Activated naive CD8-positive, alpha-beta T cell treated with anti-CD3 and anti-CD28 coated beads, Interleukin-2, amount 50 U/mL, for 24 hours (primary cell): ENCODE results near the gene RAI2.

Experiments
- ATAC-seq: fragments of 150-1000 bp; cut with Tn5 transposase; one replicate; pipeline ENCODE4 v1.10.0; 2021
- DNase-seq: peaks from one replicate; pipeline ENCODE4 v3.0.0; 2021
- H3K27ac Mint-ChIP-seq: one replicate; pipeline ENCODE4 v1.8.0; 2021; ENCODE audit warnings: mild to moderate bottlenecking, mixed read lengths
- H3K27me3 Mint-ChIP-seq: one replicate; pipeline ENCODE4 v1.8.0; 2021; ENCODE audit warnings: mixed read lengths
- H3K36me3 Mint-ChIP-seq: one replicate; pipeline ENCODE4 v1.8.0; 2021; ENCODE audit warnings: low read depth, mixed read lengths
- H3K4me1 Mint-ChIP-seq: one replicate; pipeline ENCODE4 v1.8.0; 2021; ENCODE audit warnings: mixed read lengths
- H3K4me3 Mint-ChIP-seq: one replicate; pipeline ENCODE4 v1.8.0; 2021; ENCODE audit warnings: mild to moderate bottlenecking, moderate library complexity, mixed read lengths
- H3K9me3 Mint-ChIP-seq: one replicate; pipeline ENCODE4 v1.8.0; 2021; ENCODE audit warnings: mixed read lengths

Gene RAI2

DNA sequence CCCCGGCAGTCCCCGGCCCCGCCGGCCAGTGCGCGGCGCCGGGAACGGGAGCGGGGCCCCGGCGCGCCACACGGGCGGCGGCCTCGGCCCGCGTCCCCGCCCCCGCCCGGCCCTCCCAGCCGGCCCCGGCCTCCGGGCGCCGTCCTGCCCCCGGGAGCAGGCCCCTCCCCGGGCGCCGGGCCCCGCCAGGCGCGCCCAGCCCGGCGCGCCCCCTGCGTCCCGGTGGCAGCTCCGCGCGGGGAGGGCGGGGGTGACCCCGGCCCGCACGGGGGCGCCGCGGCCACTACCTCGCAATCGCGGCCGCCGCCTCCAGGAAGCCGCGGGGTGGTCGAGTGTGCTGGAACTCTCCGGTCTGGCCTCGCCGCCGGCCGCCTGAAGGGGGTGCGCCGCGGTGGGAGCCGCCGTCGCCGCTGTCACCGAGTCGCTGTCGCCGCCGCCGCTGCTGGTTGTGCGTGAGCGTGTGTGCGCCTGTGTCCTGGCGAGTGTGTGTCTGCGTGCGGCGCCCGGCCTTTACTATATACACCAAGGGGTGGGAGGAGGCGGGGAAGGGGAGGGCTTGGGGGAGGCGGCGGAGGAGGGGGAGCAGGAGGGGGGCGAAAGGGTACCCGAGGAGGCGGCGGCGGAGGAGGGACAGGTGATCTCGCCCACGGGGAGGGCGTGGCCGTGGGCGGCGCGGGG lies at the start of gene RAI2:
Gene RAI2 (minus strand): TSS at position 488 of the 678 bp plus-strand sequence. CDS start 59,288 bp downstream, outside the sequence.
- H3K4me3 Mint-ChIP-seq, result peak within 1 kb of the TSS; percentile 71
- H3K27ac Mint-ChIP-seq, result no peak within 1 kb of the TSS
- DNase-seq, result peak; percentile 5
- H3K4me1 Mint-ChIP-seq, result peaks cover 12% of the 10 kb centered on the region
- peaks cover 37% of the 10 kb centered on the region for H3K27me3 Mint-ChIP-seq
- peak; percentile 33 for ATAC-seq
- H3K36me3 Mint-ChIP-seq, result no peaks in the 10 kb centered on the region
- no peaks in the 10 kb centered on the region for H3K9me3 Mint-ChIP-seq

DNA sequence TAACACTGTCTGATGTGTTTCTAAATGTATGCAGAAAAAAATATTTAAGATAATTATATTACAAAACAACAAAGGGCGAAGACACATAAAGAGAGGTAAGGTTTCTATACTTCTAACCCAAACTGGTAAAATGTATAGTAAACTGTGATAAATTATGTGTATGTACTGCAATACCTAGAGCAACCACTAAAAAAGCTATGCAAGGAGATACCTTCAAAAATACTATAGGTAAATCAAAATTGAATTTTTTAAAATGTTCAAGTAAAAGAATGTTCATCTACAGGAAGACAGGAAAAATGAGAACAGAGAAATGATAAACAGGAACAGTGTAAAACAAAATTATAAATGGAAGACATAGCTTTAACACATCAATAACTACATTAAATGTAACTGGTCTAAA lies 27.3 kb upstream of the RAI2 start:
- no peak for ATAC-seq
- Mint-ChIP-seq H3K36me3 (no peaks in the 10 kb centered on the region), H3K27me3 (peaks cover 25% of the 10 kb centered on the region), H3K4me3 (no peak overlapping the region), H3K27ac (no peak overlapping the region), H3K9me3 (no peaks in the 10 kb centered on the region), H3K4me1 (peaks cover 8% of the 10 kb centered on the region)
- DNase-seq, result no peak

DNA sequence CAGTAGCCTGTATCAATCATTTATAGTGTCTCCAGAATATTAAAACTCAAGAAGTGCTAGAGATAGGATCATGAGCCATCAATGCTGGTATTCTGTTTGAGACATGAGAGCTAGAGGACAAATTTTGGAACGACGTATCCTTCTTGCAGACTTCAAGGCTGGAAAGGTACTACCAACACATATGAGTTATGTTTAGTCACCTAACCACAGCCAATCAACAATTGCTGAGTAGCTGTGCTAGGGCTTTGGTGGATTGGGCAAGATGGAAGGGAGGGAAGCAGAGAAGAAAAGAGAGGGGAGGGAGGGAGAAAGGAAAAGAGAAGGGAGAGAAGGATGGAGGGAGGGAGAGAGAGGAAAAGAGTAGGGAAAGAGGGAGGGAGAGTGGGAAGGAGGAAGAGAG lies 21.6 kb upstream of the RAI2 start:
- no peaks in the 10 kb centered on the region for H3K9me3 Mint-ChIP-seq
- DNase-seq (no peak), ATAC-seq (no peak)
- H3K4me1 Mint-ChIP-seq, result no peaks in the 10 kb centered on the region
- no peaks in the 10 kb centered on the region for H3K36me3 Mint-ChIP-seq
- H3K27ac Mint-ChIP-seq, result no peak overlapping the region
- peaks cover 9% of the 10 kb centered on the region for H3K27me3 Mint-ChIP-seq
- no peak overlapping the region for H3K4me3 Mint-ChIP-seq

DNA sequence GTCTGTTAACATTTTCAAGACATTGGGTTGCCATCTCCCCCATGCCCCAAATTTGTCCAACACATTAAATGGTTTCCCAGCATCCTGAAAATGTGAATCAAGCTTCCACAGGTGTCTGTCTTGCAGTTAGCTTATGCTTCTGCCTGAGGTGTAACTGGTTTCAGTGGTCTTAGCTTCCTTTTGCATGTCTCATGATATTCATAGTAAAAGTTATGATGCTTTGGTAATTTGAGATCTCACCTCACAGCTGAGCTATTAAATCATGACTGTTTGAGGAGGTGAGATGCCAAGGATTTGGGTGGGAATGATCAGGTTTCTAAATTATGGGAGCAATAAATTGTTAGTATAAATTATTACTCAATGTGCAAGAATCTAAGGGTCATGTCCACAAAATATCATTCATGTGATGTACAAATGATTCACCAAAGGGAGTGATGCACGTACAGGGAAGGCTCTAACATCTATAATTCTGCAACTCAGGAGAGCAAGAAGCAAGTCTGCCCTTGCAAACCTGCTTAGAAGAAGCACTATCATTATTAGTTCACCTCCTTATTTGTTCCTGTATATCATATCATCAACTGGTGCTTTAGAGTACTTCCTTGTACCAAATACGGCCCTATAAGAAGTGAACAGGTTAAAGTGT lies 17.1 kb upstream of the RAI2 start:
- H3K27ac Mint-ChIP-seq, result no peak overlapping the region
- H3K9me3 Mint-ChIP-seq, result no peaks in the 10 kb centered on the region
- H3K4me1 Mint-ChIP-seq, result no peaks in the 10 kb centered on the region
- H3K4me3 Mint-ChIP-seq, result no peak overlapping the region
- ATAC-seq (no peak), DNase-seq (no peak)
- no peaks in the 10 kb centered on the region for H3K36me3 Mint-ChIP-seq
- peaks cover 3% of the 10 kb centered on the region for H3K27me3 Mint-ChIP-seq

DNA sequence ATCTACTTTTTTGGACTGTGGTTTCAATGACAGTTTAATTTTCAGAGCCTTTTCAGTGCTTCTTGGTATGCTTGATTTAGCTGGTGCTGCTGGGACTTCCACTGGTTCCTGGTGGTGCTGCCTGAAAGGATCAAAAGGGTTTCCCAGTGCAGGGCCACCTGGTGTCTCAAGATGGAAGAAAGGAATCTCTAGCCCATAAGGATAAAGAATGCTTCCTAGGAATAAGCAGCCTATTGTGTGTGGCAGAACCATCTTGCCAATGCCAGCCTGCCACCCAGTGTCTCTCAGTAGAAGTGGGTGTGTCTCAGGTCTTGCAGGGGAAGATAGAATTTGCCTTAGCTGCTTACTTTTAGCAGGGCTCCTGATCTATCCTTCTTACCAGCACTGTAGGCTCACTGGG lies 15.0 kb upstream of the RAI2 start:
- Mint-ChIP-seq H3K4me3 (no peak overlapping the region), H3K4me1 (no peaks in the 10 kb centered on the region), H3K27me3 (peaks cover 3% of the 10 kb centered on the region), H3K36me3 (no peaks in the 10 kb centered on the region), H3K9me3 (no peaks in the 10 kb centered on the region), H3K27ac (no peak overlapping the region)
- DNase-seq (no peak), ATAC-seq (no peak)

DNA sequence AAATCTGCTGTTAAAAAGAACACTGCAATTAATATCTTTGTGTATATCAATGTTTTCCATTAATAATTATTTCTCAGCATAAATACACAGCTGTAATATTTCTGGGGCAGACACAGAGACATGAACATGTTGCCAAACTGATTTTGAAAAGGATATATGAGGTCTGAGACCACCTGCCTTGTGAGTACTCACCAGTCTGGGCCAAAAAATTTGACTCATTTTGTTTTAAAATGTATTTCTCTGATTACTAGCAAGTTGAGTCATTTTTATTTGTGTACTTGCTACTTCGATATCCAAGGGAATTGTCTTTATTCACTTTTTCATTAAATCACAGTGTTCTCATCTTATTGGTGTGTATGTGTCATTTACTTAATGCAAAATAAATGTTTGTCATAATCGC lies 8.5 kb upstream of the RAI2 start:
- Mint-ChIP-seq H3K4me3 (no peak overlapping the region), H3K27me3 (peaks cover 3% of the 10 kb centered on the region), H3K9me3 (no peaks in the 10 kb centered on the region), H3K36me3 (no peaks in the 10 kb centered on the region), H3K27ac (no peak overlapping the region), H3K4me1 (no peaks in the 10 kb centered on the region)
- ATAC-seq (no peak), DNase-seq (no peak)

DNA sequence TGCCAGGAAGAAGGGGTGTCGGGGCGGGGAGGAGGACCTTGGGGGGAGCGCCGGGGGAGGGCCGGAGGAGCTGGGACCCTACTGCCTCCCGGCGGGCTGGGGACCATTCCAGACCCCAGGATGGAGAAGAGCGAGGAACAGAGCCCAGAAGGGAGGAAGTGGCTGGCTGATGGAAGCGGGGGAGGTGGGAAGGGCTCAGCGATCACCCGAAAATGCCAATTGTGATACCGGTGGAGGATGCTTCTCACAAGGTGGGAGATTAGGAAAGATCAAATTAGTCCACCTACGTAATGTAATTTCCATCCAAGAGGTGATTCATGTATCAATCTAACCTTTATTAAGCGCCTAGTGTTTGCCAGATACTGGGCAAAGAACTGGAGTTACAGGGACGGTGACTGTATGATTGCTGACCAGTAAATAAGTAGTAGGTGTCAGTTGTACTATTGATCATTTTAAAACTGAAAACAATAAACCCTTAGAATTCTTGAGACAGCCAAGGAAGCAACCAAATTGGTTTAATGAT lies 452 bp upstream of the RAI2 start:
- no peak for ATAC-seq

DNA sequence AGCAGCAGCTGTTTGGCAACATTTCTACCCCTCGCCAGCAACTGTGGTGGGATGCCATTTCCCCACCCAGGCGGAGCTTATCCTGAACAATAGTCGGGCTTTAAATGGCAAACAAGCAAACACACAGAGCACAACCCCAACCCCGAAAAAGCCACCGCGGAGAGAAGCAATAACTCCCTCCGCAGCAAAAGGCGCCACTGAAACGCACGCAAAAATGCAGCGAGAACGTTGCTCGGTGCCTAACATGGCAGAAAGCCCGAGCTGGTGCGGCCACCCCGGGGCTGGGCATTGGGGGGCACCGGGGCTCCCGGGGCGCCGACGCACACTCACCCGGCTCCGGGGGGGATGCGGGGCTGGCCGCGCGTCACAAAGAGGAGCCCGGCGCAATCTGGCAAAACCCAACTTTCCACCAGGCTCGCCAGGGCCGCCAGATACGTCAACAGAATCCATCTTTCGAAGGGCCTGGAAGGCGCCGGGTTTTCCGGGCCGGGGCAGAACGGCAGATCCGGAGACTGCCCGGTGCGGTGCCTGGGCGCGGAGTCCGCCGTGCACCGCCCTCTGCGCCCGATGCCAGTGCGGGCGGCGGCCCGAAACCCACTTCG lies 818 bp downstream of the RAI2 start:
- Mint-ChIP-seq H3K27me3 (peaks cover 37% of the 10 kb centered on the region), H3K4me3 (peak overlapping the region; percentile 71)

More for the DNA sequence above, 452 bp upstream of the RAI2 start:
- Mint-ChIP-seq H3K36me3 (no peaks in the 10 kb centered on the region), H3K4me3 (peak overlapping the region; percentile 45), H3K27me3 (peaks cover 37% of the 10 kb centered on the region), H3K27ac (no peak overlapping the region), H3K4me1 (peaks cover 12% of the 10 kb centered on the region), H3K9me3 (no peaks in the 10 kb centered on the region)
- DNase-seq, result no peak

DNA sequence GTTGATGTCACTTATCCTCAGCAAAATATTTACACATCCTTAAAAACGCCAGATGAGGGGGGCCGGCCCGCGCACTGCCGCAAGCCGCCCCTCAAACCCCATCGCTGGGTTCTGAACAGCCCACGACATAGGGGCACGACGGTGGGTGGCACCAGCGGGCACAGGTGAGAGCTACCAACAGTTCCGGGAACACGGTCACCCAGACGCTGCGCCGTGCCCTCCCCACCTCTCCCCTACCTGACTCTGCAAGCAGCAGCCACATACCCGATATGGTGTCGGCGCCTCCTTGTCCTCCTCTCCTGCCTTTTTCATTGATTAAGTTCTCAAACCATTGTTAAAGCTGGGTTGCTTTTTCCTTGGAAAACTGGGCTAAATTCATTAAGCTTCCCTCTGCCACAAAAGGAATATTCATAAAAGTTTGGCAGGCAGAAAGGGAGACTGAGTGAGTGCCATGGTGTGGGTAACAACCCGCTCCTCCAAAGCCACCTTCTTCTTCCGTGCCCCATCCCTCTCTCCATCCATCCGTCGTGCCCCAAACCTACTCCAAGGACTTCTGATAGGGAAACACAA lies 1.4 kb downstream of the RAI2 start:
- Mint-ChIP-seq H3K4me3 (peak overlapping the region; percentile 71), H3K9me3 (no peaks in the 10 kb centered on the region), H3K27me3 (peaks cover 37% of the 10 kb centered on the region), H3K27ac (no peak overlapping the region), H3K36me3 (no peaks in the 10 kb centered on the region), H3K4me1 (peaks cover 12% of the 10 kb centered on the region)
- ATAC-seq (no peak), DNase-seq (peak; percentile 4)

More for the DNA sequence above, 818 bp downstream of the RAI2 start:
- no peak for DNase-seq
- H3K36me3 Mint-ChIP-seq, result no peaks in the 10 kb centered on the region
- no peak overlapping the region for H3K27ac Mint-ChIP-seq
- no peaks in the 10 kb centered on the region for H3K9me3 Mint-ChIP-seq
- no peak for ATAC-seq
- peaks cover 12% of the 10 kb centered on the region for H3K4me1 Mint-ChIP-seq

DNA sequence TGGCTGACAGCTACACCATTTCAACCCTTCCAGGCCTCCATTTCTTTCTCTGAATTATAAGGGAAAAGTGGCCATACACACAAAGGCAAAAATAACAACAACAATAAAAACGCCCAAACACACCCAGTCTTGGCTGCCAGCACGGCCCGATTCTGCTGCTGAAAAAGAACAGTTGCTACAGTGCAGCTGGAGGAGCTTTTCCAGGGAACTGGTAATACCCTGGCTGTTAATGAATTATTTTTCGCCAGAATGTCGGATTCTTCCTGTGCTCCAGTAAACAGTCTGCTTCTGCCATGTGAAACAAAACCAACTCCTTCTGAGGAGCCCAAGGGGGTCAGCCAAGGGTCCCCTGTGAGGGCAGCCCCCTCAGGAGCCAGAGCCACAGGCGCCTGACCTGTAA lies 6.6 kb downstream of the RAI2 start:
- no peaks in the 10 kb centered on the region for H3K9me3 Mint-ChIP-seq
- ATAC-seq, result no peak
- peaks cover 17% of the 10 kb centered on the region for H3K27me3 Mint-ChIP-seq
- H3K36me3 Mint-ChIP-seq, result no peaks in the 10 kb centered on the region
- H3K4me3 Mint-ChIP-seq, result no peak overlapping the region
- peaks cover 3% of the 10 kb centered on the region for H3K4me1 Mint-ChIP-seq
- no peak for DNase-seq
- H3K27ac Mint-ChIP-seq, result no peak overlapping the region

DNA sequence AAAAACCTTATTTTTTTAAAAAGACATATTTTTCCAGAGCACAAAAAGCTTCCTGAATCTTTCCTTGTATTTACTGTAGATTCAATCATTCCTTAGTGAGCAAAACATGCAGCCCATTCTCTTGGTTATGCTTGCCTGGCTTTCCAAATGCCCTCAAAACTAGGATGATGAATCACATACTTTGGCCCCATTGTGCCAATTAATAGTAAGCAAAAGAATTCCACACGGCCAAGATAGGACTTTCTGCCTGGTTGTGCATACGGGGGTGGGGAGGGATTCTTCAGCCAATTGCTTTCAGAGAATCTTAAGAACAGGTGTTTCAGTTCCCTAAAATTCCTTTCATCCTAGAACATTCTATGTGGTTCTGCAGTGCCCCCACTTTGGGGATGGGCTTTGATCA lies 7.0 kb downstream of the RAI2 start:
- Mint-ChIP-seq H3K4me1 (no peaks in the 10 kb centered on the region), H3K4me3 (no peak overlapping the region), H3K9me3 (no peaks in the 10 kb centered on the region), H3K27me3 (peaks cover 14% of the 10 kb centered on the region), H3K27ac (no peak overlapping the region), H3K36me3 (no peaks in the 10 kb centered on the region)
- ATAC-seq (no peak), DNase-seq (no peak)

DNA sequence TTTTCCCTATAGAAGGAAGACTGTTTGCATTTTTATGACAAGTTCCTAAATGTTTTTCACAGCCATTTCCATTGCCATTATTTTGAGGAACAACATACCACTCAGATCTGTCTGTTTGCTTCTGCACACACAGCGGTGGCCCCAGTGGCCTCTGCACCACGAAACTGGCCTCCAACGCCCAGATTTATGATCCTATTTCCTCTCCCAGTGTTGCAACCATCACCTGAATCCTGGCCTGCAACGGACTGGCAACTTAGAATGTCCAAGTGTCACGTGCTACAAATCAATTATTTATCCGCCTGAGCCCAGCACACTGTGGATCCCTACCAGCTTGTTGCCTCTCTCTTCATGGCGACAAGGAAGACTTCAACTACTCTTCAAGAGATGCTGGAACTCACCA lies 9.2 kb downstream of the RAI2 start:
- ATAC-seq, result no peak
- H3K9me3 Mint-ChIP-seq, result no peaks in the 10 kb centered on the region
- DNase-seq, result no peak
- peaks cover 4% of the 10 kb centered on the region for H3K27me3 Mint-ChIP-seq
- H3K27ac Mint-ChIP-seq, result no peak overlapping the region
- no peaks in the 10 kb centered on the region for H3K36me3 Mint-ChIP-seq
- H3K4me3 Mint-ChIP-seq, result no peak overlapping the region
- peaks cover 13% of the 10 kb centered on the region for H3K4me1 Mint-ChIP-seq

DNA sequence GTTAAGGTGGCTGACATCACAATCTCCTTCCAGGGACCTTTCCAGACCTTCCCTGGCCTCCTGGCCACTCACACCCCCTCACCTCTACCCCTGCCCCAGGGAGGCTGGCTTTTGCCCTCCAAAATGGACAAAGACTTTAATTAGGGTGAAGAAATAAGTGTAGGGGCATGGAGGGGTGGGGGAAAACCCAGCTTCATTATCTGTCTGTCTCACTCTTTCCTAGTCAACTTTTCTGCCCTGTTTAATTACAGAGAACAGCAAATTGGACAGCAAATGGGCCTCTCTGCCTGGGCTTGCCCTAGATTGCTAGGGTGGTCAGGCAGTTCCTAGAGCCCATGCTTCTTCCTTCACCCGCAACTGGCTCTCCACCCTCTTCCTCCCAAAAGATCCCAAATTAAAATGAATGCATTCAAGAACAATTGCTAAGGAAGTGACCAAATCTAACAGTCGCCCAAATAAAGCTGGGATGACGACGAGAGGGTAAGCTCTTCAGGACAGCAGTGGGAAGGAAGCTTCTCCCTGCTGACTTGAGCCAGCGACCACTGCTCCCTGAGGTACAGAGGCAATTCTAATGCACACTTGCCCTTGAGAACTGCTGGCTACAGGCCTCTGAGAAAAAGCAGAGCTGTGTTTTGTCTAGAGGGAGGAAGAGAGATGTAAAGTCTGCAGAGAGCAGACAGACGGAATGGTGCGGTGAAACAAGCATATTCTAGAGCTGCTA lies 12.4 kb downstream of the RAI2 start:
- no peak overlapping the region for H3K4me3 Mint-ChIP-seq
- peaks cover 13% of the 10 kb centered on the region for H3K4me1 Mint-ChIP-seq
- H3K27me3 Mint-ChIP-seq, result peaks cover 3% of the 10 kb centered on the region
- H3K9me3 Mint-ChIP-seq, result no peaks in the 10 kb centered on the region
- DNase-seq, result no peak
- peak; percentile 59 for ATAC-seq
- no peak overlapping the region for H3K27ac Mint-ChIP-seq
- no peaks in the 10 kb centered on the region for H3K36me3 Mint-ChIP-seq

DNA sequence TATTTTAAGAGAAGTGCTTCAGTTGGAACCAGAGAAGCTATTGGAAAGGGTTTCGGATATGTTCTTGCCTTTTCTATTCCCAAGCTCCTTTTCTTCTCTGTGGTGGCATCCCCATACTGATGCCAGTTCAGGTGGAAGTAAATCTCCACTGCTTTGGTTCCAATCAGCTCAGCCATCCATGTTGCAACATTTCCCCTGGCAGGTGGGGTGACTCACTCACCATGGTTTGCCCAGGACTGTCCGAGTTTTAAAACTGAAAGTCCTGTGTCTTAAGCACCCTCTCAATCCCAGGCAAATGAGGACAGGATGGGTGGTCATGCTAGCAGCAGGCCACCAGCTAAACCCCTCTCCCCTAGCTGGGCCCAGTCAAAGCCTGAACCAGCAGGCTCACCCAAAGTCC lies 15.1 kb downstream of the RAI2 start:
- Mint-ChIP-seq H3K27me3 (no peaks in the 10 kb centered on the region), H3K36me3 (no peaks in the 10 kb centered on the region)

More for the DNA sequence above, 15.1 kb downstream of the RAI2 start:
- ATAC-seq (no peak), DNase-seq (no peak)
- Mint-ChIP-seq H3K27ac (no peak overlapping the region), H3K4me1 (peaks cover 15% of the 10 kb centered on the region), H3K4me3 (no peak overlapping the region), H3K9me3 (no peaks in the 10 kb centered on the region)
